ENCODE data around the gene RNF180. TPM values are rescaled to one million over a fixed set of nuclear protein-coding genes. Genes with fewer than 3 reads are reported as not detected.

RNF180 gene
- total and polyA plus RNA-seq, 2 donors (not counting 1 experiment from before 2014, with no cell fraction given) = not detected

GRCh38 chr5:64301566-64301965, 135.9 kb downstream of the RNF180 start:
- no peak overlapping the region for H3K4me2 ChIP-seq (replicated peaks; ENCODE audit: low read depth, low read length, poor library complexity, severe bottlenecking)
- no peak overlapping the region for H3K9ac ChIP-seq (ENCODE audit: low read length)
- no peak overlapping the region for H2AFZ ChIP-seq (ENCODE audit: insufficient read depth, low read depth, low read length, poor library complexity, severe bottlenecking)
- ATAC-seq (ENCODE audit: low read depth) = no peak
- H4K20me1 ChIP-seq (ENCODE audit: control insufficient read depth, insufficient read depth, low read length, poor library complexity, severe bottlenecking) = no peaks in the 10 kb centered on the region
- ChIA-PET POLR2A (no interaction called here), CTCF (no interaction called here)
- no peaks in the 10 kb centered on the region for H3K9me3 ChIP-seq (ENCODE audit: control extremely low read depth in 1 of 3, control insufficient read depth in 2 of 3, insufficient read depth in 1 of 3, low read length in 2 of 3)
- H3K27me3 Mint-ChIP-seq = no peaks in the 10 kb centered on the region
- no peaks in the 10 kb centered on the region for H3K4me1 ChIP-seq (ENCODE audit: control insufficient read depth in 2 of 2, insufficient read depth in 2 of 2, low read length in 2 of 2)
- H3K27me3 ChIP-seq (replicated peaks in 1 of 4; ENCODE audit: control extremely low read depth in 1 of 4, control insufficient read depth in 3 of 4, insufficient read depth in 4 of 4, low read length in 3 of 4) = no peaks in the 10 kb centered on the region
- no peak overlapping the region for H3K4me3 Mint-ChIP-seq
- DNase-seq = no peak
- H3K4me1 Mint-ChIP-seq = no peaks in the 10 kb centered on the region
- no peaks in the 10 kb centered on the region for H3K9me3 Mint-ChIP-seq (ENCODE audit: insufficient read depth)
- intact Hi-C loops (cut with micrococcal nuclease) = no loop called here
- H3K27ac ChIP-seq (ENCODE audit: low read length in 2 of 2) = no peak overlapping the region
- H3K36me3 ChIP-seq (replicated peaks in 1 of 2; ENCODE audit: control extremely low read depth in 1 of 2, control insufficient read depth in 1 of 2, extremely low read depth in 1 of 2, insufficient read depth in 2 of 2, low read length in 1 of 2) = no peaks in the 10 kb centered on the region
- H3K79me2 ChIP-seq (ENCODE audit: control insufficient read depth, insufficient read depth, low read length) = no peaks in the 10 kb centered on the region
- no peak for TF ChIP-seq CTCF (IDR thresholded peaks at IDR 0.05)
- no peak for TF ChIP-seq EZH2 (IDR thresholded peaks at IDR 0.05; ENCODE audit: borderline replicate concordance, insufficient read depth, low read depth, low read length, poor library complexity, severe bottlenecking)
- H3K4me3 ChIP-seq (ENCODE audit: control extremely low read depth in 1 of 5, extremely low read depth in 1 of 5, insufficient read depth in 1 of 5, low read depth in 2 of 5, low read length in 4 of 5) = no peak overlapping the region
- H3K27ac Mint-ChIP-seq = no peak overlapping the region

GRCh38 chr5:64308135-64308534, 142.5 kb downstream of the RNF180 start:
- no peaks in the 10 kb centered on the region for H3K4me1 ChIP-seq (ENCODE audit: control insufficient read depth in 2 of 2, insufficient read depth in 2 of 2, low read length in 2 of 2)
- no peak overlapping the region for H3K4me3 ChIP-seq (ENCODE audit: control extremely low read depth in 1 of 5, extremely low read depth in 1 of 5, insufficient read depth in 1 of 5, low read depth in 2 of 5, low read length in 4 of 5)
- H3K27ac ChIP-seq (ENCODE audit: low read length in 2 of 2) = no peak overlapping the region
- no peaks in the 10 kb centered on the region for H3K79me2 ChIP-seq (ENCODE audit: control insufficient read depth, insufficient read depth, low read length)
- no peak overlapping the region for H3K27ac Mint-ChIP-seq
- no peaks in the 10 kb centered on the region for H3K4me1 Mint-ChIP-seq
- intact Hi-C loops (cut with micrococcal nuclease) = no loop called here
- H3K4me2 ChIP-seq (replicated peaks; ENCODE audit: low read depth, low read length, poor library complexity, severe bottlenecking) = no peak overlapping the region
- H4K20me1 ChIP-seq (ENCODE audit: control insufficient read depth, insufficient read depth, low read length, poor library complexity, severe bottlenecking) = no peaks in the 10 kb centered on the region
- no peaks in the 10 kb centered on the region for H3K9me3 ChIP-seq (ENCODE audit: control extremely low read depth in 1 of 3, control insufficient read depth in 2 of 3, insufficient read depth in 1 of 3, low read length in 2 of 3)
- CTCF ChIA-PET = no interaction called here
- H3K27me3 Mint-ChIP-seq = no peaks in the 10 kb centered on the region
- no peak for DNase-seq
- no peak overlapping the region for H3K4me3 Mint-ChIP-seq
- no peaks in the 10 kb centered on the region for H3K9me3 Mint-ChIP-seq (ENCODE audit: insufficient read depth)
- ATAC-seq (ENCODE audit: low read depth) = no peak
- POLR2A ChIA-PET = no interaction called here
- TF ChIP-seq EZH2 (IDR thresholded peaks at IDR 0.05; ENCODE audit: borderline replicate concordance, insufficient read depth, low read depth, low read length, poor library complexity, severe bottlenecking) (no peak), CTCF (IDR thresholded peaks at IDR 0.05) (no peak)
- no CpG with 5 or more reads among the region's 1 CpG for WGBS (ENCODE audit: insufficient coverage)
- no peaks in the 10 kb centered on the region for H3K36me3 ChIP-seq (replicated peaks in 1 of 2; ENCODE audit: control extremely low read depth in 1 of 2, control insufficient read depth in 1 of 2, extremely low read depth in 1 of 2, insufficient read depth in 2 of 2, low read length in 1 of 2)
- no peak overlapping the region for H3K9ac ChIP-seq (ENCODE audit: low read length)
- no peaks in the 10 kb centered on the region for H3K27me3 ChIP-seq (replicated peaks in 1 of 4; ENCODE audit: control extremely low read depth in 1 of 4, control insufficient read depth in 3 of 4, insufficient read depth in 4 of 4, low read length in 3 of 4)
- no peak overlapping the region for H2AFZ ChIP-seq (ENCODE audit: insufficient read depth, low read depth, low read length, poor library complexity, severe bottlenecking)
